ENCODE data around the gene RAB38. TPM values are rescaled to one million over a fixed set of nuclear protein-coding genes. Genes with fewer than 3 reads are reported as not detected.

The RAB38 gene
- total RNA-seq, 1 experiment from 2014 or later: 7.3 TPM

DNA sequence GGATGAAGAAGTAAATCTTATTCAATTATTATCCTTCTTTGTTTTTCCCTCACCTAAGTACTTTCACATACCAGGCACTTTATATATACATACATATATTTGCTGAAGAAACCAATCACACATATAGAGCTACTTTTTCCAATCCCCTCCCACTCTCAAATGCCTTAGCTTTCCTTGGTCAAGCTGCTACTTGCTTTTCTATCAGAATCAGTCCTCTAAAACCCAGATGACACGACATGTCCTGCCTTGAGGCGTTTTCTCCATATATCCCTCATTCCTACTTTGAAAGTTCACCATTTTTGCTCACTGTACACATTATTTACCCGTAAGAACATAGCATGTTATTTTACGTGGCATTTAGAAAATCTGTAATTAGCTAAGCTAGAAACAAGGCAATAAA, 5.4 kb downstream of the RAB38 start:
- no peak for DNase-seq (ENCODE audit: low read depth)

DNA sequence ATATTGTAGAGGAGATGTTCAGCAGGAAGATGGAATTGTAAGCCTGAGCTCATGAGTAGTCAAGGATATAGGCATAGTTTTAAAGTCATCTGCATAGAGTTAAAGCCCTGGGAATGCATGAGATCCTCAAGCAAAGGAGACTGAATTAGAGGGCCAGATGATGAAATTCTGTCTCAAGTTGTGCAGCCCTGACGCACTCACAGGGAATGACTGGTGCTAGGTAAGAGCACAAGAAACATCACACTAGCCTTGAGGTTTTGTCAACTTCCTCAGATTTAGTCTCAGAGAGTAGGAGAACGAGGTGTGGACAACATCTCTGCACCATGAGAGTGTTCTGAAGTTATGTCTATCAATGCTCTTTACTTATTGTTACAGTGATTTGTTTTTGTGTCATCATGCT, 5.8 kb downstream of the RAB38 start:
- no peak for DNase-seq (ENCODE audit: low read depth)

DNA sequence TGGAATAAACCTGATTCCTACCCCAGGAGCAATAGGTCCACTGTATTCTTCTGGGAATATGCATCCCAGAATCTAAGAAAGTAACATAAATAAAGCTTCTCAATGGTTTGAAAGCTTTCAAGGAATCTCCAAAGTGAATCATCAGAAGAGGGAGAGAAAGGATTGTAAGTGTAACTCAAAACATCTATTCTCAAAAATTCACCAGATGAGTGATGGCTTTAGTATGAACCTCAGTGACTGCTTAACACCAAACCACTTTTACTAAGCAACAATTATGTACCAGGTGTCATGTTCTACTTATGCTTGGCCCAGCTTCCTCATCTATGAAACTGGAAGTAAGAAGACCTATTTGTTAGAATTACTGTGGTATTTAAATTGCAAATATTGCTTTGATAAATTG, 7.4 kb downstream of the RAB38 start:
- no peak for DNase-seq (ENCODE audit: low read depth)

DNA sequence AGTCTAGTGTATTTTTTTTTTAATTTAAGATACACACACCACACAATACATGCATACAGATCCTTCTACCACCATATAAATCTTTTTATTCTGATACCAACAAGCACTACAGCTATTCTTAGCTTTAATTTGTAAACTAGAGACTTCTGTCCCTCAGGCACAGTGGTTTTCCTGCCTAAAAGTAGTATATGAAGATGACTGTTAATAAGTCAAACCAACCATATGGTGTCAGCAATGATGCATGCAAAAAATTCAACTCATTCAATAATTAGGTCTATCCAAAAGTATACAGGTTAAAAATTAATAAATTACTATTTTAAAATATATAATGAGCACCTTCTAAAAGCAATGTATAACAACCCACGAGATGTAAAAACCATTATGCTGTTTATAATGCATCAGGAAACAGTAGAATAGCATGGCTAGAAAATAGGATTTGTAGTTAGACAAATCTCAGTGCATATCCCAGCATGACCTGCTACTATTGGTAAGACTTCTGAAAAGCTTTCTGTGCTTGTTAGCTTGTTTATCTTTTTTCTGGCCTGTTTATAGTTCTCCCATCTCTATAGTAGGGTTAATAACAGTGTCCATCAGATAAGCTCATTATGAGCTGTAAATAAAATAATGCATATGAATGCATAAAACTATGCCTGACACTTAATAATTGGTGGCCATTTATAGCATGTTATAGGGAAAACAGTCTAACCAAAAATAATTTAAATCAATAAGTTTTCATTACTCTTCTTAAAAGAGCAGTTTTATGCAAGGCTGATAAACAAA, 10.2 kb downstream of the RAB38 start:
- DNase-seq (ENCODE audit: low read depth): no peak

DNA sequence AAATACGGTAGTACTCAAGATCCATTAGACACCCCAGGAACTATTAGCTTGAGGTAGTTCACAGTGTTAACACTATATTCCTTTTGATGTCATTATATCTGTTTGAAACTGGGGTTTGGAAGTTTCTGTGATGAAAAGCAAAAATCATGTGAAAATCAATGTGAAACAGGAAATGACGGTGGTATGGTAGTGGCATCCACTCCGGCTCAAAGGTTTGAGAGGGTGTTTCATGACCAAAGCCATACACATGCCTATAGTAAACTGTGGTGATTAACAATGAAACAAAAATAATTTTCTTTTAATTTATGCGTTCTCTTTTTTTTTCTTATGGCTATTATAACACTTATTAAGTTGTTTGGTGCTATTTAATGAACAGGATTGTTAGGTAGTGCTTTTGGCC, 10.9 kb downstream of the RAB38 start:
- no peak for DNase-seq (ENCODE audit: low read depth)

DNA sequence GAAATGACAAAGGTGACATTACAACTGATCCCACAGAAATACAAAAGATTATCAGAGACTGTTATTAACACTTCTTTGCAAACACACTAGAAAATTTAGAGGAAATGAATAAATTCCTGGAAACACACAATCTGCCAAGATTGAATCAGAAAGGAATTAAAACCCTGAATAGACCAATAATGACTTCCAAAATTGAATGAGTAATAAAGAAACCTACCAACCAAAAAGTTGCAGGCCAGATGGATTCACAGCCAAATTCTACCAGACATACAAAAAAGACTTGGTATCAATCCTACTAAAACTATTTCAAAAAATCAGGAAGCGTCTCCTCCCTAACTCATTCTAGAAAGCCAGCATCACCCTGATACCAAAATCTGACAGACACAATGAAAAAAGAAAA, 17.2 kb downstream of the RAB38 start:
- DNase-seq (ENCODE audit: low read depth): no peak

DNA sequence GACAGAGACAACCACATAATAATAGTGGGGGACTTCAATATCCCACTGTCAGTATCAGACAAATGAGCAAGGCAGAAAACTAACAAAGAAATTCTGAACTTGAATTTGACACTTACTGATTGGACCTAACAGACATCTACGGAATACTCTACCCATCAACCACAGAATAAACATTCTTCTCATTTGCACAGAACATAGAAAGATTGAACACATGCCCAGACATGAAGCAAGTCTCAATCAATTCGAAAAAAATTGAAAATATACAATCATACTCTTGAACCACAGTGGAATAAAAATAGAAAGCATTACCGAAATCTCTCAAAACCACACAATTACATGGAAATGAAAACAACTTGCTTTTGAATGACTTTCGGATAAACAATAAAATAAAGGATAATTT, 17.9 kb downstream of the RAB38 start:
- DNase-seq (ENCODE audit: low read depth): no peak

DNA sequence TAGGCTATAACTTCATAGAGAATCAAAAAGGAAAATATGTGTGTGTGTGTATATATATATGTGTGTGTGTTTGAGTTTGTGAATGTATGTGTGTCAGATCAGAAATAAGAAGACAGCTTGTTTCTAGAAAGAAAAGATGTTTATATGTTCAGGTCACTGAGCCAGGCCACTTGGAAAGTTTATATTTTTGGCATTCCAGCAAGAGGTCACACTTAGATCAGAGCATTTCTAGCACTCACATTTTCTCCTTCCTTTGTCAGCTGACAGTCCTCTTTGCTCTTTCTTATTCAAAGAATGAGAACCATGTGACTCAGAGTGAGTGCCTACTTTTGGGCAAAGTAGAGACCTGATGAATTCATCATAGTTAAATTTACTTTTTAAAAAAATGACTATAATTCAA, 22.9 kb downstream of the RAB38 start:
- DNase-seq (ENCODE audit: low read depth): peak; percentile 26

DNA sequence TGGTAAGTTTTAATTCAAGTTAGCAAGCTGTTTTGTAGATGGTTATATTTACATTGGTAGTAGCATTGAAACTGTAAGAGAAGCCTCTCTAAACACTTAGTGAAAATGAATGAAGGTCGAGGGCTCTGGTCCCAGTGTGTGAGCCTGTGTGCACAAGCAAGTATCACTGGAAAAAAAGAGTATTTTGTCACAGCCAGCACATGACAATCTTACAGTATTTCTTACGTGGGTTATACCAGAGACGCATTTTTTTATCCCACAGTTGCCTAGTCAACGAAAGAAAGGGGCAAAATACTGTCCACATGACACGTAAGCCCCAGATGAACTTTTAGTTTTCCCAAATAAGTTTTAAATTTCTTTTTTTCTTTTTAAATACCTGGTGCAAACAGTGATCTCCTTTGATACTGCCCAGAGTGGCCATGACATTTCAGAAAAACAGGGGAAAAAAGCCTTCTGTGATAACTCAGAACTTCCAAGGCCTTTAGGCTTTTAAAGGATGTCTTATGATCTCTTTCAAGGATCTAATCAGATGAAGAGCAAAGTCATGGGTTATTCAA, 23.5 kb downstream of the RAB38 start:
- no peak for DNase-seq (ENCODE audit: low read depth)

DNA sequence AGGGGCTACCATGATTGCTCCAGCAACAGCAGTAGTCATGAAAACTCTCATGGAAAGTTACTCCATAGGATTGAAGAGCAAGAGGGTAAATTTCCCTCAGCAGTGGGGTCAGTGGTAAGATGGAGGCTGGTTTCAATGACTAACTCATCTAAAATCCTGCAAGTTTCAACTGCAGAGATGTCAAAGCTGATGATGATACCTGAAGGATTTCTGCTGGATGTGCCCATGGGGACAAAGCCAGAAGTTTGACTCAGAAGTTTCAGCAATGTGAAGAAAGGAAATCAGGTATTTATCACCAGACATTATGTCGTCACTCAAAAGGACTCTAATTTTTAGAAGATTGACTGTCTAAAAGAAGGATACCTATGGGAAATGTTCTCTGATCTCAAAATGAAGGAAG, 29.1 kb downstream of the RAB38 start:
- DNase-seq (ENCODE audit: low read depth): no peak

DNA sequence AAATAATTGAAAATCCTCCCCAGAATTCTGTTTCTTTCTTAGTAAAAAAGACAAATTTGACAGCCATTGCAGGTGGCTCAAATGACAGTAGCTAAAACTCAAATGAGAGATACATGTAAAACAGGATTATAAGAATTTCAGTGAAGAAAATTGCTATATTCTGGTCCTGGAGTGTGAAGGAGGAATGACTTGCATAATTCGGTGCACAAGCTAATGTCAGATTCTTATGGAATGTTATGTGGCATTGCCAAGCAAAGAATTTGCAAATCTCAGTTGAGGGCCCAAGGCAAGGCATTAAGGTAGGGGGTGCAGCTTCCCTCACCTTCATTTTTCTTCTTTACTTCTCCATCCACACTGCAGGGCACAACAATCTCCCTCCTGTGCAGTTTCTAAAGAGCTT, 35.4 kb downstream of the RAB38 start:
- DNase-seq (ENCODE audit: low read depth): no peak

DNA sequence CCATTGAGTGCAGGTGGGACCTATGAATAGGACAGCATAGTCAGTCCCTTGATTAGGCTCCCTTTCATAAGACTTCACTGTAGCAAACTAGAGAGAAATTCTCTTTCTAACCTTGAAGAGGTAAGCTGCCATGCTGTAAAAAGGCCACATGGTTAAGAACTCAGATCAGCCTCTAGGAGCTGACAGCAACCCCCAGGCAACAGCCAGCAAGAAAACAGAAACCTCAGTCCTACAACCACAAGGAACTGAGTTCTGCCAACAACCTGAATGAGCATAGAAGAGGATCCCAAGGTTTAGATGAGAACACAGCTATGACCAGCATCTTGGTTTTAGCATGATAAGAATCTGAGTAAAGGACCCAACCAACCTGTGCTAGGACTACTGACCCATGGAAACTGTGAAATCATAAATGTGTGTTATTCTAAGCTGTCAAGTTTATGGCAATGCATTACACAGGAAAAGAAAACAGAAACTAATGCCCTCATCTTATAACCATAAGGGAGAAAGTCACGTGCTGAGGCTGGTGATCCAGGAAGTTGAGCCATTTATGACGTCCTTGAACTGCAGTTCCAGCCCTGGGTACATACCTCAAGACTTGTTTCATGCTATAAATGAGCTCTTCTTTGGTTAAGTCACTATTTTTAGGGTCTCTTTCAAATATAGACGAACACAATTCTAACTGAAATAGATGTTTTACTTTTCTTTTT, 43.3 kb downstream of the RAB38 start:
- peak; percentile 9 for DNase-seq (ENCODE audit: low read depth)

DNA sequence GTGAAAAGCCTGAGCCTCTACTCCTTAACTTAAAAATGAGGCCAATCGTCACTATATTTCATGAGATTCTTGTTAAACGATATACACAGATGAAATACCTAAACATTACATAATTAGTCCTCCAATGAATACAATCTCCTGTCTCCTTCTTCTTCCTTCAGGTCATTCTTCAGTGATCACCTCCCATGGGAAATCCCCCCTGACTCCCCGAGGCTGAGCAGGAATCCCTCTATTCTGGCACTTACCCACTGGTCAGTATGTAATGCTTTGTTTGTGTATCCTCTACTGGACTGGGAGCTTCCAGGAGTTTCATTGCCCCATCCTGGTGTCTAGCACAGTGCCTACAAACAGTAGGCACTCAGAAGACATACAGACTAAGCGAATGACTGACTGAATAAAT, 52.3 kb downstream of the RAB38 start:
- no peak for DNase-seq (ENCODE audit: low read depth)

DNA sequence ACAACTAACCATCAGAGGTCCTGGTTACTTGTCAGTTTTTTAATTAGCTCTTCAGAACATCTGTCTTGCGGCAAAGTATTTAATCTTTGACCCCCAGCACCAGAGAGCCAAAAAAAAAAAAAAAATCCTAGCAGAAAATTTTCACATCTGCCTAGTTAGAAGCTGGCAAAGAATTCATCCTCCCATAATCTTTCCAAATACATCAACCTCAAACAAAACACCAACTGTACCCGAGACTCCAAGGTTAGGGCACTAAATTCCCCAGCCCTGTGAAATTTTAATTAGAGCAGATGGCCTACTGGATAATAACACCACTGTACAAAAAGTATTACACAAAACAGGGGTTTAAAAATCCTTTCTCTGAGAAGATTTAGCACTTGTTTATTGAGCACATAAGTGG, 55.7 kb downstream of the RAB38 start:
- no peak for DNase-seq (ENCODE audit: low read depth)

DNA sequence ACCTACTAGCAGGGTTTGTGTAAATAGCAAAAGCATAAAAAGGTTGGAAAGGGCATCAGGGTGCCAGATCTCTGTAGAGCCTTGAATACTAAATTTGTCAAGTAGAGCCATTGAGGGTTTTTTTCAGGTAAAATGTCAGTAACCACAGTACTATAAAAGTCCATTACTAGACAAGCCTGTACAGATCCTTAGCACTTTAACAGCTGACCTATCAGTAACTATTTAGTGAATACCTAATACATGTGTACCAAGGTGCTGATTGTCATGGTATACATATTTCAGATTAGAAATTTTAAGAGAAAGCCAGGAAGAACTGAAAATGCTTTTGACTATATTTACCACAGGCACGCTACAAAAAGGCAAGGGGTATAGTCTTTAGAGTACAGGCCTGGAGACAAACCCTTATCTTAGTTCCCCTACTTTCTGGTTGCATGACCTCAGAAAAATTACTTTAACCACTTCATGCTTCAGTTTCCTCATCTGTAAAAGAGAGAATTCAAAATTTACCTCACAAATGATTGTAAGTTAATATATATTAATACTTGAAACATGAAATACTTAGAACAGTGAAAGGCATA, 57.9 kb downstream of the RAB38 start:
- DNase-seq (ENCODE audit: low read depth): no peak

DNA sequence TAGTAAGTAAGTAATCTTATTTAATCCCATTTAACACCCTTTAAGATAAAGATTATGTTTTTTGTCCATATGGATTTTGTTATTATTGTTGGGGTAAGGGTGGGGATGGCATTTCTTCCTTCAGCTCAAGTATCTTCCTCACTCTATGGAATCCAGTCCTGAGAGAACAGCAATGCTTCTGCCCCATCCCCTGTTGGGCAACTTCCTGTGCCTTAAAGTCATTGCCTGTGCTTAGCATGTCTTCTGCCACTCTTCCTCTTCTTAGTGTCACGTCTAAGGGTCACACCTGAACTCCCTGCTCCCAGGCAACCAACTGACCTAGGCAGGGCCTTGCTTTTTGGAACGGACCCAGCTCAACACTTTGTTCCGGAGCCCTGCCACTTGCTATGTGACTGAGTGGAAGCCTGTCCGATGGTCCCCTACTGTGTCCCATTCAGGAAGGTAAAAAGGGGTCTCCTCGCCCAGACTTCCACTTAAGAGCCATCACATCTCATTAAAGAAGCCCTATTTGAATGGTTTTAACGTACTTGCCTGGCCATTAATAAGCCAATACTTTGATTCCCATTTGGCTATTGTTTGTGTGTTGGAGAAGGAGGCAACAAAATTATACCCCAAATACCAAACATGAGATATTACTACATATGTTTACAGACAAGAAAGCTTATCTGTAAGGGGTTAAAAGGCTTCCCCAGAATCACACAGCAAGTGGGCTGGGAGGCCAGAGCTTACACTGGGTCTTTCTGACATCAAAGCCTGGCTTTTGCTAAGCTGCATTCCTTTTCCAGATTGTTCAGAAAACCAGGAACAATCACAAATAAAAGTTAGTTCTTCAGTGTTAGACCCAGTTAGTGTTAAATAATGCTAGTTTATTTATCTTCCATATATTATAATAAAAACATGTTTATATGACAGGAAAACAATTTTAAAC, 59.2 kb downstream of the RAB38 start:
- DNase-seq (ENCODE audit: low read depth): no peak

DNA sequence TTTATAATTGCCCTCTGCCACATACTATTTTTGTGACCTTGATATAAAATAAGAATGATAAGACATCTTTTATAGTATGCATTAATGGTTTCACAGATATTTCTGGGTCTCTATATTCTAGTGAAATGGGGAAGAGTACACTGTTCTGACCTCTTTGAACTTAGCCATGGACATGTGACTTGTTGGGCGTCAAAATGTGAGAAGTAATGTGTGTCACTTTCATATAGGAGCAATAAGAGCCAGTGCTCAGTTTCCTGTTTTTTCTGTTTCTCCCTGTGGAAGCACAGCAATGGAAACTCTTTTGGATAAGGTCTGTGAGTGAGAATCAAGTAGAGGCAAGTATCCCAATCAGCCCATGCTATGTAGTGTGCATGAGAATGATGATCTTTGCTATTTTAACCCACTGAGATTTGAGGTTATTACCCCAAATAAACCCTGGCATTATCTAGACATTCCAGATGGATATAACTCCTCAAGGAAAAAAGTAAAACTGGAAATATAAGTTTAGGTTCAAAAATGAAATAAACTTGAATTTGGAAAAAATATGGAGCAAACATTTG, 60.7 kb downstream of the RAB38 start:
- DNase-seq (ENCODE audit: low read depth): no peak

DNA sequence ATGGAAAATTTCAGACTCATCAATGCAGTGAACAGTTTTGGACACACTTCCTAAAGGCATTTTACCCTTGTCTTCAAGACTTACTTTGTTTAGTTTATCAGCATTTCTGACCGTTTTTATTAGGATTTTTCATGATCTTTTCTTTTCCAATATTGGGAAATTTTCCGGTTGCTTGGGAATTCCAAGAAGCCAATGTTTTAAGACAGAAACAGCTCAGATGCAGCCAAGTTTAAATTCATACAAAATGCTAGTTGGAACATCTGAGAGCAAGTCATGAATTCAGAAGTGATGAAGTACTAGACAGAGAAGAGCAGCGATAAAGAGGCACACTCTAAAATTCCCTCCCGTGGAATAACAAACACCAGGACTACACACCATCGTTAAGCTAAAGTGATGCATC, 68.6 kb downstream of the RAB38 start:
- DNase-seq (ENCODE audit: low read depth): no peak

DNA sequence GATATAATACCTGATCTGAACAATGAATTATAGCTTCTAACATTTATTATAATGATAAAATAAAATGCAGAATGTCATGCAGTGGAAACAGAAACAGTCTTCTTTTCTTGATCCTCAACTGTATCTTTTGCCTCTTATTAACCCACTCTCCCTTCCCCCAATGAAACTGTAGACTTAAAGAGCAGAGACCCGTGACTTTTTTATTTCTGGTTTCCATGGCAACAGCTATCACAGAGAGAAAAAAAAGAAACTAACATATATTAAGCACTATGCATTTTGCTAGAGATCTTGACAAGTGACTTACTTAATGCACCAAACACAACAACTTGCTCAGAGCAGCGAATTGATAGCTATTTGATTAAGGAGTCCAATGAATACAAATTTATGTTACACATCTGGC, 69.3 kb downstream of the RAB38 start:
- DNase-seq (ENCODE audit: low read depth): no peak

DNA sequence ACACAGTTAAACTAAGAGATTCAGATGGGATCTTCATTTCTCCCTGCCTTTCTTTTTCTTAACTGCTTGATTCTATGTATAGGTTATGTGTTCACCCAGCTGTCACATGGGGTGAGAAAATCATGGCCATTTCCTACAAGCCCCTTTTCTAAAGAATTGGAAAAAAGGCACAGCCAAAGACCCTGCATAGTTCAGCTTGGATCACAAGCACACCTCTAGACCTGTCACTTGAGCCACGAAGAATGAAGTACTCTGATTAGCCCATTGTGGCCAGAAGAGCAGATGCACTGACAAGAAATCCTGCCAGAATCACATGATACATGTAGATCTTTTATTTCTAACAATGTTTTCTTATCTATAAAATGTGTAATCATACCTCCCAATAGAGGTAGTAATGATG, 69.7 kb downstream of the RAB38 start:
- DNase-seq (ENCODE audit: low read depth): no peak

DNA sequence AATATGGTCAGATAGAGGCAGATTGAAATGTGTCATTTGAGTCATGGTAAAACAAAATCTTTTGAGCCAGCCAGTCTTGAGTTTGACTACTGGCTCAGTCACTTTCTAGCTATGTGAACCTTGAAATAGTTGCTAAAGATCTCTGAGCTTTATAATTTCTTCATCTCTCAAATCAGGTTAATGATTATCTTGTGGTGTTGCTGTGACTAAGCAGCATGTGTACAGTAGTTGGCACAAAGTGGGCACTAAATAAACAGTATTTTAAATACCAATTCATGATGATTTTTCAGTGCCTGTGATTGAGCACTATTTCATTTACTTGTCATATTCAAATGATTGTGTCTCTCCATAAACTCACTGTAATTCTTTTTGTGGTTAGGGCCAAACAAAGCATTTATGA, 70.8 kb downstream of the RAB38 start:
- DNase-seq (ENCODE audit: low read depth): no peak

Measured in M059J (cell line).